PFSK-1 (cell line): ENCODE data around the gene AGR2.

Experiments used
- POLR2AphosphoS5 ChIP-seq: IDR thresholded peaks from 2 replicates; pipeline ENCODE4 v1.6.1; 2012; ENCODE audit warnings: low read depth, mild to moderate bottlenecking, control low read depth, low read length, moderate library complexity
- SIN3A ChIP-seq: IDR thresholded peaks from 2 replicates; pipeline ENCODE4 v1.6.1; 2012; ENCODE audit warnings: mild to moderate bottlenecking, low read length, moderate library complexity, borderline replicate concordance; ENCODE audit not compliant: insufficient read depth
- TAF1 ChIP-seq: IDR thresholded peaks from 2 replicates; pipeline ENCODE4 v1.6.1; 2012; ENCODE audit warnings: low read length, control low read depth, borderline replicate concordance; ENCODE audit not compliant: insufficient read depth
- TF ChIP-seq, protein P1 (sequence below), 2 experiments: IDR thresholded peaks; 2 replicates each; pipeline versions ENCODE4 v1.6.1 to v1.8.0; 2011 to 2012; ENCODE audit warnings: low read depth in 2 of 2, low read length in 2 of 2, control low read depth in 1 of 2, inconsistent platforms in 1 of 2, mild to moderate bottlenecking in 1 of 2, moderate library complexity in 1 of 2; ENCODE audit not compliant: insufficient read depth in 1 of 2

DNA sequence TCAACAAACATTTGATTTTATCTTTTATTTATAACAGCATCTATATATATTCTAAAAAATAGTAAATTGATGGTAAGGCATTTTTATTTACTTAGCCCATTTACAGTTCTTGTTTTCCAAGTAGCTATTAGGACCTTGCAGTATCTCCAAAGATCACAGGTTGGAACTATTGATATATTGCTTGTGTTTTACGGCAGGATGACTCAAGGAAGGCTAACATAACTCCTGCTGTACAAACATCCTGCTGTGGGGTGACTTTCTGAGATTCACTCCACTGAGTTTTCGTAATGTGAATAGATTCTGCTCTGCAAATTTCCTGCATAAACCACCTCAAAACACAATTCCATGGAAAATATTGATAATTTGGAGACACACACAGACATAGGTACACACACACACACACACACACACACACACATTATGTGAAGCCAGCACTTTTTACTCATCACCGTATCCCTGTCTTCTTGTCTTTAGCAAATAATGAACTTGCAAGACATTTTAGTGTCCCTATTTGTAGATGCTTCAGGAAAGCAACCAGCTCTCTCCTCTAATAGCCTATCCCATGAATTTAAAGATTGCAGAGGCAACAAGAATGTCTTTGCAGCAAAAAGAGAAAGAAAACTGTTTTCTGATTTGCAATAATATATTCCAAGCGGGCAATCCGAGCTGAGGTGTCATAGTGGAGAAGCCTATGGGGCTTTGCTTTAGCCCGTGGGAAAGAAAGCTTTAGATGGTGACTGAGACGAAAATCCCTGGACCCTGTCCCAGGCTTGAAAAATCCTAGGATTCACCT, 722 bp downstream of the AGR2 start:
- no peak for TF ChIP-seq TAF1
- TF ChIP-seq, protein P1, sequence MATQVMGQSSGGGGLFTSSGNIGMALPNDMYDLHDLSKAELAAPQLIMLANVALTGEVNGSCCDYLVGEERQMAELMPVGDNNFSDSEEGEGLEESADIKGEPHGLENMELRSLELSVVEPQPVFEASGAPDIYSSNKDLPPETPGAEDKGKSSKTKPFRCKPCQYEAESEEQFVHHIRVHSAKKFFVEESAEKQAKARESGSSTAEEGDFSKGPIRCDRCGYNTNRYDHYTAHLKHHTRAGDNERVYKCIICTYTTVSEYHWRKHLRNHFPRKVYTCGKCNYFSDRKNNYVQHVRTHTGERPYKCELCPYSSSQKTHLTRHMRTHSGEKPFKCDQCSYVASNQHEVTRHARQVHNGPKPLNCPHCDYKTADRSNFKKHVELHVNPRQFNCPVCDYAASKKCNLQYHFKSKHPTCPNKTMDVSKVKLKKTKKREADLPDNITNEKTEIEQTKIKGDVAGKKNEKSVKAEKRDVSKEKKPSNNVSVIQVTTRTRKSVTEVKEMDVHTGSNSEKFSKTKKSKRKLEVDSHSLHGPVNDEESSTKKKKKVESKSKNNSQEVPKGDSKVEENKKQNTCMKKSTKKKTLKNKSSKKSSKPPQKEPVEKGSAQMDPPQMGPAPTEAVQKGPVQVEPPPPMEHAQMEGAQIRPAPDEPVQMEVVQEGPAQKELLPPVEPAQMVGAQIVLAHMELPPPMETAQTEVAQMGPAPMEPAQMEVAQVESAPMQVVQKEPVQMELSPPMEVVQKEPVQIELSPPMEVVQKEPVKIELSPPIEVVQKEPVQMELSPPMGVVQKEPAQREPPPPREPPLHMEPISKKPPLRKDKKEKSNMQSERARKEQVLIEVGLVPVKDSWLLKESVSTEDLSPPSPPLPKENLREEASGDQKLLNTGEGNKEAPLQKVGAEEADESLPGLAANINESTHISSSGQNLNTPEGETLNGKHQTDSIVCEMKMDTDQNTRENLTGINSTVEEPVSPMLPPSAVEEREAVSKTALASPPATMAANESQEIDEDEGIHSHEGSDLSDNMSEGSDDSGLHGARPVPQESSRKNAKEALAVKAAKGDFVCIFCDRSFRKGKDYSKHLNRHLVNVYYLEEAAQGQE (IDR thresholded peaks at IDR 0.05; ENCODE audit: insufficient read depth in 1 of 2, low read depth in 2 of 2, low read length in 2 of 2): no peak
- no peak for TF ChIP-seq POLR2AphosphoS5
- TF ChIP-seq SIN3A: no peak
